ENCODE results near the gene TMEM184C.

- no peak for TF ChIP-seq ZNF331 (CRISPR knock-in tag; IDR thresholded peaks at IDR 0.05; ENCODE audit: low read depth)
- no peak for TF ChIP-seq CTCF (conservative IDR thresholded peaks at IDR 0.05; ENCODE audit: low read depth in 2 of 2)
- no peak for TF ChIP-seq EZH2 (IDR thresholded peaks at IDR 0.05; ENCODE audit: low read depth, unreplicated experiment)
- TF ChIP-seq POLR2AphosphoS5 (IDR thresholded peaks at IDR 0.05; ENCODE audit: low read depth): no peak
- TF ChIP-seq JUNB (IDR thresholded peaks at IDR 0.05; ENCODE audit: unreplicated experiment): no peak
- no peak for TF ChIP-seq EZH2phosphoT487 (IDR thresholded peaks at IDR 0.05; ENCODE audit: unreplicated experiment)
- no peak for TF ChIP-seq CREB1 (CRISPR knock-in tag; IDR thresholded peaks at IDR 0.05; ENCODE audit: low read depth)
- TF ChIP-seq ZNF114 (CRISPR knock-in tag; IDR thresholded peaks at IDR 0.05): no peak
Measured at GRCh38 chr4:147605499-147605898, 11.7 kb upstream of the TMEM184C start.
